K562 (cell line): ENCODE results near the gene PCSK6.

ENCODE experiments used
- AFF4 ChIP-seq: sonication (generic); formaldehyde crosslinking; IDR thresholded peaks from 2 replicates; pipeline ENCODE4 v1.8.0; 2023; ENCODE audit warnings: mild to moderate bottlenecking, missing genetic modification reagents
- HDAC1 ChIP-seq, 2 experiments: fragments of 450-650 bp; IDR thresholded peaks; 2 replicates each; pipeline ENCODE4 v1.6.1; 2016 to 2017; ENCODE audit warnings: inconsistent platforms in 1 of 2, mild to moderate bottlenecking in 1 of 2, moderate library complexity in 1 of 2
- POU5F1 ChIP-seq: fragments of 150-350 bp; IDR thresholded peaks from 2 replicates; pipeline ENCODE4 v1.6.1; 2014; ENCODE audit warnings: borderline replicate concordance, low read length, low read depth, mild to moderate bottlenecking; ENCODE audit not compliant: partially characterized antibody
- RAD21 ChIP-seq, 2 experiments: fragments of 250-450 bp in 1 of 2; fragments of 450-650 bp in 1 of 2; sonication (Bioruptor Pico) in 1 of 2; formaldehyde crosslinking in 1 of 2; IDR thresholded peaks in 1 of 2; conservative IDR thresholded peaks in 1 of 2; 2 replicates each; pipeline versions ENCODE4 v1.4.0 to v1.8.0; 2020 to 2022; ENCODE audit warnings: mild to moderate bottlenecking in 2 of 2, moderate library complexity in 1 of 2
- ZNF121 ChIP-seq: sonication (generic); formaldehyde crosslinking; conservative IDR thresholded peaks from 2 replicates; pipeline ENCODE4 v1.8.0; 2022; ENCODE audit warnings: missing genetic modification reagents
- ZNF778 ChIP-seq: fragments of 450-650 bp; formaldehyde crosslinking; IDR thresholded peaks from 2 replicates; pipeline ENCODE4 v1.4.0; 2020; ENCODE audit warnings: mild to moderate bottlenecking, moderate library complexity
- ZZZ3 ChIP-seq: fragments of 450-650 bp; IDR thresholded peaks from 2 replicates; pipeline ENCODE4 v1.6.1; 2016; ENCODE audit warnings: antibody characterized with exemption, mild to moderate bottlenecking, moderate library complexity

DNA sequence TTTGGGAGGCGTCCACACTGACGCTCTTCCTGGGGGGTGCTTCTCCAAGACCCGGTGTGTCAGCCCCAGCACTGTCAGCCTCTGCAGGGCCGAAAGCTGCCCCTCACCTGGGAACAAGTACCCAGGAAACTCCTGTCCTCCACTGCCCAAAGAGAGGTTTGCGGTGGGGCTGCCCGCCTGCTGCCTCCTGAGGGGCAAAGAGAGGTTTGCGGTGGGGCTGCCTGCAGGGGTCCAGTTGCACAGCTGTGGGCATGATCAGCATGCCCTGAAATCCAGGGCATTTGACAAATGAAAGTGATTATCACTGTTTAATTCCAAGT is 179.4 kb downstream of the PCSK6 start:
- TF ChIP-seq POU5F1: no peak
- no peak for TF ChIP-seq HDAC1 (IDR thresholded peaks at IDR 0.05)
- TF ChIP-seq RAD21 (CRISPR knock-in tag; conservative IDR thresholded peaks at IDR 0.05 in 1 of 2, IDR thresholded peaks at IDR 0.05 in 1 of 2): no peak
- no peak for TF ChIP-seq AFF4
- TF ChIP-seq ZNF778 (CRISPR knock-in tag): no peak
- no peak for TF ChIP-seq ZZZ3
- TF ChIP-seq ZNF121 (CRISPR knock-in tag): no peak
